Retina (tissue), 1 donor: ENCODE results near the gene PFDN2.

Experiments used
- DNase-seq: peaks from one replicate; pipeline ENCODE4 v3.0.0-alpha.2; 2016

The PFDN2 gene

DNA sequence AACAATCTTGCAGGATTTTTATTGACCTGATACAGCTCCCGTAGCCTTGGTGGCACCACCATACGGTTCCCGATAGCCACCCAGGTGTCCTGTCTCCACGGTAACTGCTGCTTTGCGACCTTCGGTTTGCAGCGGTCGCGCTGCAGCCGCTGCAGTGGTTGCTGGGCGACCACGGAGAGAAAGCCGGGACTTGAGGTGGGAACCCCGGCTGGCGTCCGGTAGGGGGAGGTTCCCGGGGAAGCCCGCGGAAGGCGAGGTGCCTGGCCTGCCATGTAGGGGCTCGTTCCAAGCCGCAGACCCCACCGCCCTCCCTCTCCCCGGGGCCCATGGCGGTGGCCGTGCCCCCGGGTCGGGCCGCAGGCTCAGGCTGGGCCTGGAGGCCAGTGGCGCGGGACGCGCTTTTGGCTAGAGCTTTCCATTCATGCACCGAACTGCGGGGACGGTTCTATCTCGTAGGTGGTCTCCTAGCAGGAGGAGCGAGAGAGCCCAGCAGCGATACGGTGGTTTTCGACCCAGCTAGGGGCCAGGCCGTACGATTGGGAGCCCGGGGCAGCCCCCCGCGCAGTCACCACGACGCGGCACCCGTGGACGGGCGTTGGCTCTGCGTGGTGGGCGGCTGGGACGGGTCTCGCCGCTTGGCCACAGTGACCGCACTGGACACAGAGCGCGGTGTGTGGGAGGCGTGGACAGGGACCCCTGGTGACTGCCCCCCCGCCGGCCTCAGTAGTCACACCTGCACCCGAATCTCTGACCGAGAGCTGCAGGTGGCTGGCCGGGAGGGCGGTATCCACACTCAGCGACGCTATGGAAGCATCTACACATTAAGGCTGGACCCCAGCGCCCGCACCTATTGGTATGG is 19.4 kb downstream of the PFDN2 start, which contains the start of gene KLHDC9:
Gene KLHDC9 (plus strand): TSS at position 152 of the 859 bp plus-strand sequence. CDS start 175 bp downstream, at position 327.
- peak; percentile 92 for DNase-seq

DNA sequence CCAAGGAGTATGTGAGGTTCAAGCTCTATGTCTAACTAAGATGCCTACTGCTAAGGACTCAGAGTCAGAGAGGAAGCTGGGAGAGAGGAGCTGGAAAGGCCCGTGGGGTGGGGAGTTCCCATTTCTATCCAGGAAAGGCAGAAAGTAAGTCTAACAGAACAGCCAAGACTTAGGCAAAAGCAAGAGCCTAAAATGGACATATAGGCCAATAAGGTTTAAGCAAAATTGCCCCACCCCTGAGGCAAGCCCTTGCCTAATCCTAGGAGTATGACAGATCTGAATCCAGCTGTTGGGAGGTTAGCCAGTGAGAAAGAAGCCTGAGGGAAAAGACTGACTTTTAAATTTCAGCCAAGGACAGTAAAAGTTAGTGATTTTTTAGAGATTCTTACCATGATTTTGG is 21.3 kb downstream of the PFDN2 start:
- no peak for DNase-seq

DNA sequence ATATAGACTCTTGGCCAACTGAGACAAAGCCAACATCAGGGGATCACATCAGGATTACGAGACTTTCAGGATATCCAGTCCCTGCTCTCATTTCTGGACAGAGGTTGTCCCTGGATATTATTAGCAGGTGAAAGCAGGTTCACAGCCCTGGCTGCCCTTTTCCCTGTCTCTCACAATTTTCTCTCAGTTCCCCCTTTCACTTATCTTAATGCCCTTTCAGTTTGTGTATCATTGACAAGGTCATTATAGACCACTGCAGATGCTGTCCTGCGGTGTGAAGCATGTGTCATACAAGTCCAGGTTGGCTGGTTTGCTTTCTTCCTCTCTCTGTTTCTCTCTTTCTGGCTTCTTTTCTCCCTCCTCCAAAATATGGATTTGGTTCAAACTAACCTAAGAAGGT is 21.8 kb downstream of the PFDN2 start:
- no peak for DNase-seq

- no peak for DNase-seq
Observed at GRCh38 chr1:161095230-161095629, 22.6 kb downstream of the PFDN2 start.

GRCh38 chr1:161094481-161094880 is 23.4 kb downstream of the PFDN2 start:
- no peak for DNase-seq

DNA sequence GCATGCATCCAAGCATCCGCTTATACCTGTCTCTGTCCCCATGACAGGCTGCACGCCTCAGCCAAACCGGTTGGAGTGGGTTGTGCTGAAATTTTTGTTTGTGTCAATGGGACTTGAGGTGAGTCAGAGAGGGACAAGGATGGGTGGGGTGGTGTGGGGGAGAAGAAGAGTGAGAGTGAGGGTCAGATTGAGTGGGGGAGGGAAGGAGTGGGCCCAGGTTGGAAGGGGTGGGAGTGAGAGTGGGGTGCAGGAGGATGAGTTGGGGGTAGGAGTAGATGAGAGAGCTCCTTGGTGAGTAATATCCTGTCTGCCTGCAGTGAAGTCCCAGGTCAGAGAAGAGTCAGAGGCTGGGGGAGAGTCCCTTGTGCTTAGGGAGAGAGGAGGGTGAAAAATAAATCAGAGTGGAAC is 25.2 kb downstream of the PFDN2 start:
- DNase-seq: no peak

- no peak for DNase-seq
Observed at GRCh38 chr1:161091796-161092507, 25.9 kb downstream of the PFDN2 start.

DNA sequence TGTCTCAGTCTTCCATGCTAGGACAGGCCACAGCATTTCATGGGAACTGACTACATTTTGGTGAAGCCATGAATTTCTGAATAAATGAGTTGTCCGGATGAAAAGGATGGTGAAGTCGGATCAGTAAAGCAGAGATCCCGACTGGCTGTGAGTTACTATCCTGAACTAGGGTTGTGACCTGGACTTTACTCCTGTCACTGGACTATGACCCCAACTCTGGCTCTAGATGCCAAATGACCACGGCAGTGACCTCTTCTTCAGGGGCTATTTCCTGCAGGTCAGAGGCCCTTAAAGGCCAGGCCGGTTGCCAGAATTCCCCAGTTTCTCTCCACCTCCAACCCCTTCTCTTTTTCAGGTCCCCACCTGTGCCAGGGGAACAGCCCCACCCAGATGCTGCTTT is 26.7 kb downstream of the PFDN2 start:
- DNase-seq: no peak

- no peak for DNase-seq
Observed at GRCh38 chr1:161090617-161091016, 27.2 kb downstream of the PFDN2 start.

DNA sequence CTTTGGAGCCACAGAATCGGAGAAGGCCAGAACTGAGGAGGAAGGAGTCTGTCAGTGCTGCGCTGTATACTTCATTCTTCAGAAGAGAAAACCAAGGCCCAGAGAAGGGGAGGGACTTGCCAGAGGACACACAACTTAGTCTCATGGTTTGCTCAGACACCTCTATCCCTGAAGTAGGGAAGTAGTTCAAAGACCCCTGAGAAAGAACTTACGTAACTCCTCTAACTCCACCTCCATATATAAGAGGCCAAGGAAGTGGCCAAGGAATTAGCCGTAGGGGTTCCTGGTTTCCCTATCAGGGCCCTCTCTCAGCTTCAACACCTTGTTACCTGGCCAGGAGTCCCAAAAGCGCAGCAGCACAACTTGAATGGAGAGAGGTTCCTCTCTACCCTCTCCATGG is 27.9 kb downstream of the PFDN2 start:
- DNase-seq: no peak

DNA sequence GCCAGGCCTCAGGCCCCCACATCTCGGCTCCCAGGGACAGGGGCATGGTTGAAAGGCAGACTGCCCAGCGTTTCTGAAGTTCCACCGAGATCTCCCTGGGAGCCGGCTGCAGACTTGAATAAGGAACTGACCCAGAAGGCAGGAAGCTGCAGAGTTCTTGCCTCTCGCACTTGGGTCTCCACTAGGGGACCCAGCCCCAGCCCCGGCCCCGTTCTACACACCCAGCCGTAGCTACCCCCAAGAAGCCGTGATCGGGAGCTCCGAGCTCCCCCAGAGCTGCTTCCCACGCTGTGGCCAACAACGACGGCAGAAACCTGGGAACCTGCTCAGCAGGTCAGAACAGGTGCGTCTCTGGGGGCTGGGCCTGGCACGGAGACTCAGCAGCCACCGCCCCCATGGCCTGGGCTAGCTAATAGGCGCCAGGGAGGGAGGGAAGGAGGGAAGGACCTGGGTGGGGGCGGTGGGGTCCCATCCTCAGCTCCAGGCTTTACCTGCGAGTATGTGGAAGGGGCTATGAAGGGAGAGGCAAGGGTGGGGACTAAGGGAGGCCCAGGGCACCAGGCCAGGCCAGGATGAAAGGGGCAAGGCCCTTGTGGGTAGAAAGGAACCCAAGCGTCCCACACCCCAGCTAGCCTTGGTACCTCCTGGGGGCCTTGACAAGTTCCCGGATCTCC is 28.4 kb downstream of the PFDN2 start, which contains the start of gene NECTIN4:
Gene NECTIN4 (minus strand): TSS at position 308 of the 674 bp plus-strand sequence. CDS start 262 bp downstream, at position 46.
- DNase-seq: no peak

GRCh38 chr1:161088587-161089110 is 29.2 kb downstream of the PFDN2 start:
- no peak for DNase-seq

DNA sequence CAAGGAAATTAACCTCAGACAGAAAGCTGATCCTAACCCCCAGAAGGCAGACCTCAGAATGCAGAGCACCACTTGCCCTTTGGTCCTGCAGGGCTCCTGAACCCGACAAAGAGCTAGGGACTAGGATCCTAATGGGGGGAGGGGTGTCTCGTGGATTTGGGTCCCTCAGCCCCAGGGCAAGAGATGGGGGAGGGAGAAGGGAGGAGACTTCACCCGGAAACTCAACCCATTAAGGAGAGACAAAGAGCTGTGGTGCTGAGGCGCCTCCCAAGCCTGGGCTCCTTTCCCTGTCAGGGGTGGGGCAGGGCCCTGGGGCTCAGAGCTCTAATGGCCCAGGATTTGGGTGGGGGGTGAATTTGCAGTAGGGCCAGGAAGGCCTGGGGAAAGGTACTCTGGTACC is 31.4 kb downstream of the PFDN2 start:
- no peak for DNase-seq

- DNase-seq: no peak
Observed at GRCh38 chr1:161085165-161085564, 32.7 kb downstream of the PFDN2 start.

DNA sequence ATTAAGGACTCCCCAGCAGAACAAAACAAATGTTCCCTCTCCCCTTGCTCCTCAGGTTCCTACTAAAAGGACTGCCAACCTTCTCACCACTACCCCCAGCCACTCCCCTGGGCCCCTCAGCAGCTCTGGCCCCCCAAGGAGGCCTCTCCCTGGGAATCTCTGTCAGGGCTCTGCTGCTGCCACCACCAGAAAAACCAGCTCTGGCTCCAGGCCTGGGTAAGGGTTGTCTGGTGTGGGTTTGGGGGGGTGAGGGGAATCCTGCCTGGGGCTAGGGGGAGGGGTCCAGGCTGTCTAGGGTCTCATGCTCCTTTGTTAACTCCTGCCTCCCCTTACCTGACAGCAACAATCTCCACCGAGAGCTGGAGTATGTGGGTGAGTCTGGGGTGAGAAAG is 33.2 kb downstream of the PFDN2 start:
- no peak for DNase-seq

GRCh38 chr1:161083748-161084596 is 33.9 kb downstream of the PFDN2 start:
- DNase-seq: no peak

DNA sequence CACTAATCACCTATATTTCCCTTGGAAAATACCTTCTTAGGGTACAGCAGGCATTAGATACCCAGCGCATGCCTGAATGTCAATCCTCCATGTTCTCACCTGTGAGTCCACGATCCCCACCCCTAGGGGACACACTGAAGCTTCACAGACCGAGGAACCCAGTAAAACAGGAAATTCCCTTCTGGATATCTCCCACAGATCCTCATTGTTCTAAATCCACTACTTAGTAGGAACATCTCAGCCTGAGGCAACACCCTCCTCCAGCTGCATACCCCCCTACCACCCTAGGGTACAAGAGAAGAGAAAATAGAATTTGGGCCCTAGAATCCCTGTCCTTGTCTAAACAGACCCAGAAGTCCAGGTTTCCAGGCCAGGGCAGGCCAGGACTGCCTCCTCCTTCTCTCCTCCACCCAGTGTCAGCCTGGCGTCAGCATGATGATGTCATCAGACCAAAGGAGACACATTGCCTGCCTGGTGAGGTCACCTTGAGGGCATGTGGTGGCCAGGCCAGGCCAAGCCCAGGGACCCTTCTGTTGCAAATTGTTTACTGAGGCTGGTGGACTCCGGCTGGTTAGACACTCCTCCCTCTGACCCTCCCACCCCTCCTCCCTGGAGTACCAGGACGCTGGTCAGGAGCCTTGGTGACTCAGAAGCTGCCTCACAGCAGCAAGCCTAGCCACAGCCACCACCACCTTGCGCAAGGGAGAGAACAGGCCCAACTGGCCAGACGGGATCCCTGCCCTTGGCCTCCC is 34.7 kb downstream of the PFDN2 start:
- DNase-seq: no peak

- no peak for DNase-seq
Observed at GRCh38 chr1:161082483-161082882, 35.4 kb downstream of the PFDN2 start.

GRCh38 chr1:161081519-161081918 is 36.3 kb downstream of the PFDN2 start:
- DNase-seq: no peak

GRCh38 chr1:161080441-161081405 is 37.1 kb downstream of the PFDN2 start:
- DNase-seq: no peak
